Erythroblast (primary cell): ENCODE data around the gene SAG.

Experiments used
- GATA1 ChIP-seq: IDR thresholded peaks from 2 replicates; pipeline ENCODE4 v1.6.1; 2011; ENCODE audit warnings: low read depth, mild to moderate bottlenecking, control low read depth, low read length, moderate library complexity
- POLR2A ChIP-seq: IDR thresholded peaks from 2 replicates; pipeline ENCODE4 v1.6.1; 2011; ENCODE audit warnings: mild to moderate bottlenecking, low read length

- no peak for TF ChIP-seq POLR2A
- no peak for TF ChIP-seq GATA1
Measured at GRCh38 chr2:233261819-233262555, 45.6 kb upstream of the SAG start.
